Measurements from ENCODE around the gene PDE4A. TPM values are rescaled to one million over a fixed set of nuclear protein-coding genes. Genes with fewer than 3 reads are reported as not detected.
A peak's percentile ranks its signal among the peaks of the same experiment; 100 is the strongest.
"Not testable (repeated sequence)": the region's sequence is repeated elsewhere in the genome, so short reads cannot be mapped to it uniquely, and the experiment has no call there.

PDE4A gene
- polyA plus RNA-seq, 1 donor = 5.0 TPM

DNA sequence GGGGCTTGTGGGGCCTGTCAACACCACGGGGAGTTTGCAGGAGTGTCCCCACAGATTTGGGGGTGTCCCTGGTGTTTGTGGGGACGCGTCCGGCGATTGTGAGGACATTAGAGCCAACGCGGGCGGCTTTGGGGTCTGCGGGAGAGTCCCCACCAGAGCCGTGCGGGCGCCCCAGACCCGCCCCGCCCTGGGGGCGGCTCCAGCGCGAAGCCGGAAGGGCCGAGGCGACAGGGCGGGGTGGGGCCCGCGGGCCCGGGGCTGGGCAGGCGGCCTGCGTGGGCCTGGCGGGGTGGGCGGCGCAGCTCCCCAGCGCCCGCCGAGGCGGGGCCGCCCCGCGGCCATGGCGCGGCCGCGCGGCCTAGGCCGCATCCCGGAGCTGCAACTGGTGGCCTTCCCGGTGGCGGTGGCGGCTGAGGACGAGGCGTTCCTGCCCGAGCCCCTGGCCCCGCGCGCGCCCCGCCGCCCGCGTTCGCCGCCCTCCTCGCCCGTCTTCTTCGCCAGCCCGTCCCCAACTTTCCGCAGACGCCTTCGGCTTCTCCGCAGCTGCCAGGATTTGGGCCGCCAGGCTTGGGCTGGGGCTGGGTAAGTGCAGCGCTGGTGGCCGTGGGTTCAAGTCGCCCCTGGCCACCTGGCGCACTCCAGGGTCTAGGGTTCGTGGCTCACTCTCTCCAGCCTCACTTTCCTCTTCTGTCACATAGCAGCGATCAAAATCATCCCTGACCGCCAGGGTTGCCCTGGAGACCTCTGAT lies 10.3 kb downstream of the PDE4A start:
- peak; percentile 60 for DNase-seq

DNA sequence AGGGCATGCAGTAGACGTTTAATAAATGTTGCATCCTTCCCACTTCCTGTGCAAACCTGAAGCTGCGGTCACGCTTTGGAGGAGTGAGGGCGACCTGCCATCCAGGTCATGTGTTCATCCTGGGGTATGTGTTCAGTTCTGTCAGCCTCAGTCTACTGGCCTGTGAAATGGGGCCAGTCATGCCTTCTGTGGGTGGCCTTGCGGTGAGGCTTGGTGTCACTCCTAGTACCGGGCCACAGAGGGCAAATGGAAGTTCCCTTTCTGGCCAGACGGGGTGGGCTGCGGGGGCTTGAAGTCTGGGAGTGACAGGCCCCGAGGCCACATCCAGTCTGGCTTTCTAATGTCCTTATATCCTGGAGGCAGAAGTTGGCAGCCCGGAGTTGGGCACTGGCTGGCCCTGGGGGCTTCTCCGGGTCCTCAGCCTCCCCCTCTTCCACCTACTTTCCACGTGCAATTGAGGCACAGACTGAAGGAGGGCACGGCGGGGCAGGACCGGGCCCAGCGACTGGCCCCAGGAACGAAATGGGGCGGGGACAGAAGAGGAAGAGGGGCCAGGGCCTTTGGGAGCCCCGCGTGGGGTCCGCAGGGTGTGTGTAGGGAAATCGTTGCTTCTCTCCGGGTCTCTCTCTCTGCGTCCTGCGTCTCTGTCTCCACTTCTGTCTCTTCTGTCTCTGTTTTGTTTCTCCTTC lies 11.1 kb downstream of the PDE4A start:
- no peak for DNase-seq

DNA sequence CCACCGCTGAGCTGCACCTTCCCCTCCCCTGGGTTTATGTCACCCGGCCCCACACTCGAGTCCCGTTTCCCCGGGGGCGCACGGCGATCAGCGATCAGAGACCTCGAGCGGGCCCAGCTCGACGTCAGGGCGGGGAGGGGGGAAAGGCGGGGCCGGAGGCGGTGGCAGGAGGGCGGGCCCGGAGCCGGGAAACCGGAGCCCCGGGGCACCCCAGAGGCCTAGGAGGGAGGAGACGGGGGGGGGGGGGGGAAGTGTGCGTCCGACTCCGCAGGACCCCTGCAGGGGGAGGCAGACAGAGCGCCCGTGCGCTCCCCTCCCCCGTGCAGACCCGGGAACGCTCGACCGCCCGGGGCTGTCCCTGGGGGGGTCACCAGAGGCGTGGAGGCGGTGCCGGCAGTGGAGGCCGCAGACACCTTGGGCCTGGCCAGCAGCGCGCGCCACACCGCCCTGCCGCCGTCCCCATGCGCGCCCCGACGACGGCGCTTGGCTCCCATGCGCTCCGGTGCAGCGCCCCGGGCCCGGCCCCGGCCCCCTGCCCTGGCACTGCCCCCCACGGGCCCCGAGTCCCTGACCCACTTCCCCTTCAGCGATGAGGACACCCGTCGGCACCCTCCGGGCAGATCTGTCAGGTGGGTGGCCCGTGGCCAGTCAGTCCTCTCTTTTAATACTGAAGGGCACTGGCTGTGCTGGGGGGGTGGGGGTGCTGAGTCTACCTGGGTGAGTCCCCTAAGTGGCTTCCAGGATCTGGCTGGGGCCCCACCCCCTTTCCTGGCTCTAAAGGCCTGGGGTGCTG lies 11.8 kb downstream of the PDE4A start:
- peak; percentile 44 for DNase-seq

DNA sequence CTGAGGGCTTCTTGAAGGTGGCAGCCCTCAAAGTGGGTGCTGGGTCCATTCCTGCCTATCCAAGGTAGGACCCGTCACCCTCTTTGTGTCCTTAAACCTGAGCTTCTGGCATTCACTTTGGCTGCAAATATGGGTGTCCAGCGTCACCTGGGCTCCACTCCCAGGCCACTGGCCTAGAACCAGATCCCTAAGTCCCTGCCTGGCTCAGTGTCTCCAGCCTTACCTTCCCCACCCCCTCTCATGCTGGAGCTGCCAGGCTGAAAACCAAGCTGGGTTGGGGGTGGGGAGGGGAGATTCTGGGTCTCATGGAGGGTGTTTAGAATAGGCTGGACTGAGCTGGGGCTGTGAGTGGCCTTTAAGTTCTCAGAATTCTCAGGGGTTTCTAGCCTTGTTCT lies 12.4 kb downstream of the PDE4A start:
- DNase-seq = no peak

DNA sequence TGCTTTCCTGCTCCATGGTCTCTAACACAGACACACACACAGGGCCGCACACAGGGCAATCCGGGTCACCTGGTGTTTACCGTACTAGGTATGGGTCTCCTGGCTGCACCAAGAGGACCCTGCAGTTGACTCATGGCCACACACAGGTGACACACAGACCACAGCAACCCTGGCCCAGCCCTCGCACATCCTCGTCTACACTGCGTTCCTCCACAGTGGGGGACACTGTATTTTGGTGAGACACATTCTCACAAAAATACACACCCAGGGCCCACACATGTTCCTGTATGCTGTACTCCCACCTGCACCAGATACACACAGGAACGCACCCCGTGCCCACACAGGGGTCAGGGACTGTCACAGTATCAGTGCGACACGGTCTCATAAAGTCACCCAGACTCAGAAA lies 12.8 kb downstream of the PDE4A start:
- DNase-seq = no peak

DNA sequence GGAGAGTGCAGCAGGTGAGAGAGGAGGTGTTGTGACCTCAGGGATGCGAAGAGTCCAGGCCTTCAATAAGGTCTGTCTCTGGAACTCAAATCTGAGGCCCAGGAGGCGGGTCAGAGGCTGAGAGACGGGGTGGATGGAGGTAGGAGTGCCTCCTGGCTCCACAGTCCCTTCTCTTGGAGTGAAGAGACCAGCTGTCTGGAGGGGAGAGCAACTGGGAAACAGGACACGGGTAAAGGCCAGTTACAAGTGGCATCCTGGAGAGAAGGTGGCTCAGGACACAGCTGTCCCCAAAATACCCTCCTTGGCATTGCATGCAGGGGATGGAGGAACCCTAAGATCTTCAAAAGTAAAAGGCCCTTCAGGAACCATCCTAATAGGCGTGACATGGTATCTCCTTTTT lies 19.2 kb downstream of the PDE4A start:
- DNase-seq = no peak

DNA sequence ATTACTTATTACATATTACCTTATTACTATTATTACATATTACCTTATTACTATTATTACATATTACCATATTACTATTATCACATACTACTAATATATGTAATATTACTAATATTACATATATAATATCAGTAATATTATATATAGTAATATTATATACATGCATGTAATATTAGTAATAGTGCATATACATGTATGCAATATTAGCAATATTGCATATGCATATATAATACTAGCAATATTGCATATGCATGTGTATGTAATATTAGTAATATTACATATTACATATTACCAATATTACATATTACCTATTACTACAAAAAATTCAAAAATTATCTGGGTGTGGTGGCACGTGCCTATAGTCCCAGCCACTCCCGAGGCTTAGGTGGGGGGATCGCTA lies 22.4 kb downstream of the PDE4A start:
- DNase-seq = no peak

DNA sequence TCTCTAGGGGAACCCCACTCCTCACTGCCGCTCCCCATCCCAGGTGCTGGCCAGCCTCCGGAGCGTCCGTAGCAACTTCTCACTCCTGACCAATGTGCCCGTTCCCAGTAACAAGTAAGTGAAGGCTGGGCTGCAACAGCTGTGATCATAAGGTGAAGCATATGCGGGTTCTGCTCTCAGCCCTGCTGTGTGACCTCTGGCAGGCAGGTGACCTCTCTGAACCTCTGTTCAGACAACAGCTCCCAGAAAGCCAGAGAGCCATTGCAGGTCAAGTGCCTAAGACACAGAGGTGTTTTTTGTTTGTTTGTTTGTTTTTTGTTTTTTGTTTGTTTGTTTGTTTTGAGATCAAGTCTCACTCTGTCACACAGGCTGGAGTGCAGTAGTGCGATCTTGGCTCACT lies 28.7 kb downstream of the PDE4A start:
- DNase-seq = no peak

DNA sequence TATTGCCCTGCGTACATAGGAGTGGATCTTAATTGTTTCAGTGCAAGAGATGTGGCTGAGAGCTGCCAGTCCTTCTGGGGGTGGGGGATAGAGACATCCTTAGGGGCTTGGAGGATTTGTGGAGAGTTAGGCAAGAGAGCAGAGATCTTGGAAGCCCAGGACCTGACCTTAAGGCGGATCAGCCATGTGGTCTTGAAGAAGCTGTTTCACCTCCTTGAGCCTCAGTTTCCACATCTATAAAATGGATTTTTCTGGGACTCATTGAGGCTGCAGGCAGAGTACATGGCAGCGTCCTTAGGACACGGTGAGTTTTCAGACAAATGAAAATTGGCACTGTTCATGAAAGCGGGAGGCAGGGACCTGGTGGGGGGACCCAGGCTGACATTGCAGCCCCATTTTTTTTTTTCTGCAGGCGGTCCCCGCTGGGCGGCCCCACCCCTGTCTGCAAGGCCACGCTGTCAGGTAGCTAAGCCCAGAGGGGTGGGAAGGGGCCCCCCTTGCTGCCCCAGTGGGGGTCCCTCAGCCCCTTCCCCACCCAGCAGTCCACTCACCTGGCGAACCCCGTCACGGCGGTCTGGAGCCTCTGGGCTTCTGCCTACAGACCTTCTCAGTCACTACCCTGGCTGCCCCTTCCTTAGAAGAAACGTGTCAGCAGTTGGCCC lies 30.0 kb downstream of the PDE4A start:
- no peak for DNase-seq

DNA sequence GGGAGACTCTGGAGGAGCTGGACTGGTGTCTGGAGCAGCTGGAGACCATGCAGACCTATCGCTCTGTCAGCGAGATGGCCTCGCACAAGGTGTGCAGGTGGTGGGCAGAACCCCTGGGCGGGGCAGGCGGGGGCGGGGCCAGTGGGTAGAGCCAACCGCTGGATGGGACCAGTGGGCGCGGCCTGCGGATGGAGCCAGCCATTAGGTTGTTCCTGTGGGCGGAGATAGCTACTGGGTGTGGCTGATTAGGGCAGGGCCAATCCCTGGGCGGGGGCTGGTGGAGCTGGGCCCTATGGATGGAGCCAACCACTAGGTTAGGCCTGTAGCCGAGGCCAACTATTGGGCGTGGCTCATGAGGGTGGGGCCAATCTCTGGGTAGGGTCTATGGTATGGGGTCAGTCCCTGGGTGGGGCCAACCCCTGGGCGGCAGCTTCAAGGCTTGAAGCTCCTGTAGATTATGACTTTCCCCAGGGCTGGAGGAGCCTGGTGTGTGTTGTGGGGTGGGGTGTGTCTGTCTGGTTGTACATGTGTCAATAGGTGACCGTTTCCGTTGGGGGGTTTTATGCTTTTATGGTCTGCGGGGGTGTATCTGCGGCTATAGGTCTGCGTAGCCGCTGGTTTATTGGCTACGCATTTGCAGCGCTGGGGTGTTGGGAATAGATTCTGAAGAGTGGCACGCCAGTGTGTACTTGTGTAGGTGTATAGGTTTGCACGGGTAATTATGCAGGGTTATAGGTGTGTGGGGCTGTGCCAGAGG lies 30.7 kb downstream of the PDE4A start:
- DNase-seq = no peak

DNA sequence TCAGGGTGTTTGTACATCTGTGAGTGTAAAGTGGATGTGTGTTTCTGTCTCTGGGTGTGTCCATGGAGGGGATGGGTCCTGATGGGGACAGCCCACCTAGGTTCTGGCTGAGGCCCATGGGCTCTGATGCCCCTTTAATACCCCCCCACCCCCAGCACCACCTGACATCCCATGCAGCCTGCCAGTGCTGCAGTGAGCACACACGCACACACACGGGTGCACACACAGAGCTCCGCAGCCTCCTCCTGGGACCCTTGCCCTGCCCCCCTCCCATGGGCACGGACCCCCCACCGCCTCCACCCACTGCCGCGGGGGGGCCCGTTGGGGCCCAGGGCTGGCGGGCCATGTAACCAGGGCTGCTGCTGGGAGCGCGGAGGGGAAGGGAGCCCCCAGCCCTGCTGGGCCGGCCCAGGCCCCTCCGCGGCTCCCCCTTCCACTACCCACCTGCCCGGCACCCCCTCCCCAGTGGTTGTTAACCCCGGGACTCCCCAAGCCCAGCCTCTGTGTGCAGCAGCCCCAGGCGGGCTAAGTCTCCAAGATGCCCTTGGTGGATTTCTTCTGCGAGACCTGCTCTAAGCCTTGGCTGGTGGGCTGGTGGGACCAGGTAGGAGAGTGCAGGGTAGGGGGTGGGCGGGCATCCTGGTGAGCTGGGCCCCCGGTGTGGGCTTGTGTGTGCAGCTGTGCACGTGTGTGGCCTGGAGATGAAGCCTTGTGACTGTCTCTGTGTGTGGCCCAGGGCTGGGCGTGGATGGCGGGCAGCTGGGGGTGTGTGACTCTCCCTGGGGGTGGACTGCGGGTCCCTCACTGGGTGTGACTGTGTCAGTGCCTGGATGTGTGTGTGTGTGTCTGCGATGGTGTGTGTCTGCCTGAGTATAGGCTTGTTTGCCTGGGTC lies 32.6 kb downstream of the PDE4A start:
- DNase-seq = no peak

DNA sequence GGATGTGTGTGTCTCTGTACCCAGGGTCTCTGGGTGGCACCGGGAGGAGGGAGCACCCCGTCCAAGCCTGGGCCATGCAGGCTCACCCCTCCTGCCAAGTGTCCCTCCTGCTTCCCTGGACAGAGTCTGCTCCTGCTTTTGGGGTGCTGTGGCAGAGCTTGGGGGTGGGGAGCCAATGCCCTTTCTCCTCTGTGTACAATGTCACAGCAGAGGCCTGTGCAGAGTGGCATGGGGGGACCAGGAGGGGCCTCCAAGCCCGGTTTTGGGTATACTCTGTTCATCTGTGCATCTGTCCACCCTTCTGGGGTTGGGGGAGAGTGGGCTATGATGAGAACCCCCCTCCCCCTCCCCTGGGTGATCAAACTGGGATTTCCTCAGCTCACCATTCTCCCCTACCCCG lies 33.5 kb downstream of the PDE4A start:
- no peak for DNase-seq

DNA sequence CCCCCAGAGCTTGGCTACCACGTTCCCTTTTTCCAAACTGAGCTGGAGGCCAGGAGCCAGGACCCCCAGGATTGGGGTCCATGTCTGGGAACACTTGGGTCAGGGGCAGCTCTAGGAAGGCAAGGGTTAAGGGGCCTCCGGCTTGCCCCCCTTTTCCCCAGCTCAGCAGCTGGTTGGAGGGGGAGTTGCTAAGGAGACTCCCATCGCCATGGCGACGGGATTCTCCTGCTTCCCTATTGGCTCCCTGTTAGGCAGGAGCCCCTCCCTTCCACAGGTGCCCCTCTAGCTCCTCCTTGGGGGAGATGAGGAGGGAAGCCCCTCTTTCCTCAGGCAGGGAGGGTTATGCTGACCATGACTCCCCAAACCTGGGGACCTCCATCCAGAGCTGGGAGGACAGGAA lies 33.9 kb downstream of the PDE4A start:
- DNase-seq = no peak

DNA sequence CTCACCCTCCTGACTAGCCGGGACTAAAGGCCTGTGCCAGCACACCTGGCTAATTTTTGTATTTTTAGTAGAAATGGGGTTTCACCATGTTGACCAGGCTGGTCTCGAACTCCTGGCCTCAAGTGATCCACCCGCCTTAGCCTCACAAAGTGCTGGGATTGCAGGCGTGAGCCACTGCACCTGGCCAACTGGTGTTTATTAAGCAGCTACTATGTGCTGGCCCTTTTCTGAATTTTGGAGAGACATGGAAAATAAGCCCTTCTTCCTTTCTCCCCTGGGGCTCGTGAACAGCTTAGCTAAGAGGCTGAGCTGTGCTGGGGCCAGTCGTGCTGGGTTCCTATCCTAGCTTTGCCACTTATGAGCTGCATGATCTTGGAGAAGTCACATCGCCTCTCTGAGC lies 38.4 kb downstream of the PDE4A start:
- not testable (repeated sequence) for DNase-seq

DNA sequence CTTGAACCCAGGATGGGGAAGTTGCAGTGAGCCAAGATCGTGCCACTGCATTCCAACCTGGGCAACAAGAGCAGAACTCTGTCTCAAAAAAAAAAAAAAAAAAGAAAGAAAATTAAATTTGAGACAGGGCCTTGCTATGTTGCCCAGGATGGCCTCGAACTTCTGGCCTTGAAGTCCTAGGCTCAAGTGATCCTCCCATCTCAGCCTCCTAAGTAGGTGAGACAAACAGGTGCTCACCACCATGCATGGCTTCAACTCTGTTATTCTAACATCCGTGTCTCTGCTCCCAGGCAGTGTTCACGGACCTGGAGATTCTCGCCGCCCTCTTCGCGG lies 40.3 kb downstream of the PDE4A start:
- DNase-seq = no peak

DNA sequence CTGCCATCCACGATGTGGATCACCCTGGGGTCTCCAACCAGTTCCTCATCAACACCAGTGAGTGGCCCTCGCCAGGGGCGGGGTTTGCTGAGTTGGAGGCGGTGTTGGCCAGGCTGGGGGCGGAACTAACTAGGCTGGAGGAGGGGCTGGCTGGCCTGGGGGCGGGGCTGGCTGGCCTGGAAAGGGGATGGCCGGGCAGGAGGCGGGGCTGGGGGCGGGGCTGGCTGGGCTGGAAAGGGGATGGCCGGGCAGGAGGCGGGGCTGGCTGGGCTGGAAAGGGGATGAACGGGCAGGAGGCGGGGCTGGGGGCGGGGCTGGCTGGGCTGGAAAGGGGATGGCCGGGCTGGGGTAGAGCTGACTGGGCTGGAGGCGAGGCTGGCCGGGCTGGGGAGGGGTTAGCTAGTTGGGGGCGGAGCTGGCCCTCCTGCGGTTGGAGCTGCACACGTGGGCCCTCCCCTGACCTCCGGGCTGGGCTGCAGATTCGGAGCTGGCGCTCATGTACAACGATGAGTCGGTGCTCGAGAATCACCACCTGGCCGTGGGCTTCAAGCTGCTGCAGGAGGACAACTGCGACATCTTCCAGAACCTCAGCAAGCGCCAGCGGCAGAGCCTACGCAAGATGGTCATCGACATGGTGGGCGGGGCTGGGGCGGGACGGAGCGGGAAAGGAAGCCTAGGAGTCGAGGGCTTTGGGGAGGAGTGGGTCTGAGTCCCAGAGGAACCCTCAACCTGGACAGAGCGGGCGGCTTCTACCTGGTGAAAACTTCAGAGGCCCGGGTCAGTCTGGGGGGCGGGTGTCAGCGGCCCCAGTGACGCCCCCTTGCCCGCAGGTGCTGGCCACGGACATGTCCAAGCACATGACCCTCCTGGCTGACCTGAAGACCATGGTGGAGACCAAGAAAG lies 41.0 kb downstream of the PDE4A start:
- peak; percentile 85 for DNase-seq

DNA sequence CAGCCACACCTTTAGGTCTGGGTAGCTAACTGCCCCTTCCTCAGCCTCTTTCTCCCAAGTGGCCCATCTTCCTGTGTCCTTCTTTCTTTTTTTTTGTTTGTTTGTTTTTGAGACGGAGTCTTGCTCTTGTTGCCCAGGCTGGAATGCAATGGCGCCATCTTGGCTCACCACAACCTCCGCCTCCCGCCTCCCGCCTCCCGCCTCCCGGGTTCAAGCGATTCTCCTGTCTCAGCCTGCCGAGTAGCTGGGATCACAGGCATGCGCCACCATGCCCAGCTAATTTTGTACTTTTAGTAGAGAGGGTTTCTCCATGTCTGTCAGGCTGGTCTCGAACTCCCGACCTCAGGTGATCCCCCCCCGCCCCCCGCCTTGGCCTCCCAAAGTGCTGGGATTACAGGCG lies 41.7 kb downstream of the PDE4A start:
- DNase-seq = not testable (repeated sequence)

DNA sequence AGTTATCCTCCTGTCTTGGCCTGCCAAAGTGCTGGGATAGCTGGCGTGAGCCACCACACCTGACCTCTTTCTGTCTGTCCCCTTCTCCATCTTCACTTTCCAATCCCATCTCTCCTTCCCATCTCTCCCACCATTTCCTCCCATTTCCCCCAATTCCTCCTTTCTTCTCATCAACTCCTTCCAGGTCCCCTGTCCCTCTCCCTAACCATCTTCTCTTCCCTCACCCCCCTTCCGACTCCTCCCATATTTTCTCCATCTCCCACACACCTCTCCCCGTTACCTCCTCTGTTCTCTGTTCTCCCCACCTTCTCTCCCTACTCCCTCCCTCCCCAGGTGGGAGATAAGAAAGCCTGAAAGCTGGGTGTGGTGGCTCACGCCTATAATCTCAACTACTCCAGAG lies 42.2 kb downstream of the PDE4A start:
- DNase-seq = no peak

DNA sequence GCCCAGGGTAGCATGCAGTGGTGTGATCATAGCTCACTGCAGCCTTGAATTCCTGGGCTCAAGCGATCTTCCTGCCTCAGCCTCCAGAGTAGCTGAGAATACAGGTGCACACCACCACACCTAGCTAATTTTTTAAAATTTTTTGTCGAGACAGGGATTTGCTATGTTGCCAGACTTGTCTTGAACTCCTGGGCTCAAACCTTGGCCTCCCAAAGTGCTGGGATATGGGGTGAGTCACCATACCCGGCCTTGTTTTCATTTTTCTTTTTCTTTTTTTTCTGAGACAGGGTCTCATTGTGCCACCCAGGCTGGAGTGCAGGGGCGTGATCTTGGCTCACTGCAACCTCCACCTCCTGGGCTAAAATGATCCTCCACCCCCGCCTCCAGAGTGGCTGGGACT lies 44.1 kb downstream of the PDE4A start:
- no peak for DNase-seq

DNA sequence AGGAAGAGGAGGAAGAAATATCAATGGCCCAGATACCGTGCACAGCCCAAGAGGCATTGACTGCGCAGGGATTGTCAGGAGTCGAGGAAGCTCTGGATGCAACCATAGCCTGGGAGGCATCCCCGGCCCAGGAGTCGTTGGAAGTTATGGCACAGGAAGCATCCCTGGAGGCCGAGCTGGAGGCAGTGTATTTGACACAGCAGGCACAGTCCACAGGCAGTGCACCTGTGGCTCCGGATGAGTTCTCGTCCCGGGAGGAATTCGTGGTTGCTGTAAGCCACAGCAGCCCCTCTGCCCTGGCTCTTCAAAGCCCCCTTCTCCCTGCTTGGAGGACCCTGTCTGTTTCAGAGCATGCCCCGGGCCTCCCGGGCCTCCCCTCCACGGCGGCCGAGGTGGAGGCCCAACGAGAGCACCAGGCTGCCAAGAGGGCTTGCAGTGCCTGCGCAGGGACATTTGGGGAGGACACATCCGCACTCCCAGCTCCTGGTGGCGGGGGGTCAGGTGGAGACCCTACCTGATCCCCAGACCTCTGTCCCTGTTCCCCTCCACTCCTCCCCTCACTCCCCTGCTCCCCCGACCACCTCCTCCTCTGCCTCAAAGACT lies 46.9 kb downstream of the PDE4A start:
- no peak for DNase-seq

All from hindlimb muscle (tissue), 1 donor.